IMR-90 (cell line): ENCODE results near the gene PRPF6. TPM values are rescaled to one million over a fixed set of nuclear protein-coding genes. Genes with fewer than 3 reads are reported as not detected.

Experiments
- ATAC-seq: fragments of 200-7000 bp; cut with Tn5 transposase; 2 replicates; pipeline ENCODE4 v1.9.1; 2020; ENCODE audit warnings: low read depth, mild to moderate bottlenecking, moderate library complexity
- BruUV-seq: library from RNA; stranded (reverse); fragments of 400-500 nt; replicated peaks from 2 replicates; lab custom pipeline; 2021; lab: Mats Ljungman, UMichigan
- CTCF ChIA-PET: fragments of 300-600 bp; formaldehyde crosslinking; extraction: SDS; loops from one replicate; lab custom pipeline; 2021; ENCODE audit warnings: antibody characterized with exemption; lab: Yijun Ruan, JAX
- POLR2A ChIA-PET: fragments of 300-600 bp; sonication (Branson Sonifier 250); formaldehyde crosslinking; loops from one replicate; lab custom pipeline; 2022; ENCODE audit warnings: antibody characterized with exemption; ENCODE audit not compliant: unreplicated experiment; lab: Charles Lee
- DNase-seq: peaks from one replicate; pipeline ENCODE4 v3.0.0; 2013
- H2AFZ ChIP-seq: replicated peaks from 2 replicates; pipeline ENCODE3; 2013; ENCODE audit warnings: low read length, mild to moderate bottlenecking; ENCODE audit not compliant: poor library complexity
- H2AK5ac ChIP-seq: 2 replicates; pipeline ENCODE4 v1.6.1; 2013; ENCODE audit warnings: low read depth, low read length, inconsistent platforms
- H2AK9ac ChIP-seq: replicated peaks from 2 replicates; pipeline ENCODE3; 2013; ENCODE audit warnings: mild to moderate bottlenecking, low read depth, low read length, moderate library complexity; ENCODE audit not compliant: poor library complexity
- H2BK120ac ChIP-seq: 2 replicates; pipeline ENCODE4 v1.6.1; 2013; ENCODE audit warnings: low read depth, low read length, inconsistent platforms
- H2BK15ac ChIP-seq: 3 replicates; pipeline ENCODE4 v1.6.1; 2013; ENCODE audit warnings: low read depth, low read length, inconsistent platforms
- H2BK20ac ChIP-seq: 2 replicates; pipeline ENCODE4 v1.6.1; 2013; ENCODE audit warnings: low read depth, mild to moderate bottlenecking, inconsistent platforms, low read length, moderate library complexity
- H2BK5ac ChIP-seq: 2 replicates; pipeline ENCODE4 v1.6.1; 2013; ENCODE audit warnings: mild to moderate bottlenecking, low read depth, low read length, inconsistent platforms; ENCODE audit not compliant: poor library complexity, severe bottlenecking
- H3K14ac ChIP-seq: replicated peaks from 2 replicates; pipeline ENCODE4 v1.6.1; 2013; ENCODE audit warnings: low read depth, low read length, inconsistent platforms
- H3K18ac ChIP-seq: 2 replicates; pipeline ENCODE4 v1.6.1; 2013; ENCODE audit warnings: low read depth, low read length, control low read depth
- H3K23ac ChIP-seq: 2 replicates; pipeline ENCODE4 v1.6.1; 2013; ENCODE audit warnings: low read depth, low read length, inconsistent platforms
- H3K27ac ChIP-seq: 2 replicates; pipeline ENCODE4 v1.5.1; 2013; ENCODE audit warnings: mild to moderate bottlenecking, control low read depth, low read length; ENCODE audit not compliant: insufficient read depth
- H3K27me3 ChIP-seq: 2 replicates; pipeline ENCODE4 v1.6.1; 2013; ENCODE audit warnings: low read length; ENCODE audit not compliant: control insufficient read depth, insufficient read depth
- H3K36me3 ChIP-seq: 2 replicates; pipeline ENCODE4 v1.6.1; 2013; ENCODE audit warnings: low read length, mixed read lengths; ENCODE audit not compliant: control insufficient read depth, insufficient read depth
- H3K4ac ChIP-seq: 2 replicates; pipeline ENCODE4 v1.6.1; 2013; ENCODE audit warnings: low read depth, low read length, inconsistent platforms
- H3K4me1 ChIP-seq: 2 replicates; pipeline ENCODE4 v1.6.1; 2013; ENCODE audit warnings: low read length, mixed read lengths; ENCODE audit not compliant: control insufficient read depth, insufficient read depth
- H3K4me2 ChIP-seq: 2 replicates; pipeline ENCODE4 v1.6.1; 2013; ENCODE audit warnings: low read depth, mild to moderate bottlenecking, control low read depth, low read length, moderate library complexity
- H3K4me3 ChIP-seq: 2 replicates; pipeline ENCODE4 v1.5.1; 2013; ENCODE audit warnings: low read depth, mild to moderate bottlenecking, control low read depth, low read length, moderate library complexity; ENCODE audit not compliant: insufficient read depth
- H3K56ac ChIP-seq: 2 replicates; pipeline ENCODE4 v1.6.1; 2013; ENCODE audit warnings: low read length, inconsistent platforms; ENCODE audit not compliant: insufficient read depth; ENCODE audit errors: extremely low read depth
- H3K79me1 ChIP-seq, 2 experiments: 2 replicates each; pipeline ENCODE4 v1.6.1; 2013; ENCODE audit warnings: low read length in 2 of 2, inconsistent platforms in 1 of 2, low read depth in 1 of 2
- H3K9ac ChIP-seq: 2 replicates; pipeline ENCODE4 v1.6.1; 2013; ENCODE audit warnings: low read depth, low read length, control low read depth
- H3K9me1 ChIP-seq: 2 replicates; pipeline ENCODE4 v1.6.1; 2013; ENCODE audit warnings: low read length, inconsistent platforms; ENCODE audit not compliant: insufficient read depth
- H3K9me3 ChIP-seq: 2 replicates; pipeline ENCODE4 v1.6.1; 2013; ENCODE audit warnings: low read length; ENCODE audit not compliant: control insufficient read depth, insufficient read depth
- H4K20me1 ChIP-seq: 2 replicates; pipeline ENCODE4 v1.6.1; 2013; ENCODE audit warnings: low read length, inconsistent platforms; ENCODE audit not compliant: insufficient read depth
- H4K5ac ChIP-seq: 2 replicates; pipeline ENCODE4 v1.6.1; 2013; ENCODE audit warnings: mild to moderate bottlenecking, low read depth, low read length, control low read depth
- H4K8ac ChIP-seq, 2 experiments: 2 replicates each; pipeline ENCODE4 v1.6.1; 2013; ENCODE audit warnings: low read depth in 2 of 2, low read length in 2 of 2, control low read depth in 1 of 2, inconsistent platforms in 1 of 2
- H4K91ac ChIP-seq: 2 replicates; pipeline ENCODE4 v1.6.1; 2013; ENCODE audit warnings: low read depth, low read length, inconsistent platforms; ENCODE audit not compliant: insufficient read depth
- WGBS, 2 experiments: methylation state at CpG; one replicate each; pipeline versions ENCODE4 v1.1.5 to v1.1.7; 2013; ENCODE audit warnings: missing lambda C conversion rate in 2 of 2; ENCODE audit not compliant: insufficient read length in 1 of 2; ENCODE audit errors: extremely low coverage in 2 of 2; 5-methylcytosine and 5-hydroxymethylcytosine counted together
- dilution Hi-C: fragments of 300-500 bp; cut with HindIII; formaldehyde crosslinking; loops from one replicate; pipeline ENCODE4 v1.14.3; 2018; ENCODE audit warnings: low sequenced_read_pairs; ENCODE audit not compliant: unreplicated experiment
- in situ Hi-C: fragments of 300-500 bp; cut with MboI; formaldehyde crosslinking; loops from 3 replicates; pipeline ENCODE4 v1.14.3; 2019; ENCODE audit warnings: low sequenced_read_pairs, inconsistent platforms, mixed read lengths
- intact Hi-C: fragments of 100-400 bp; cut with micrococcal nuclease; formaldehyde crosslinking; loops from 2 replicates; pipeline ENCODE4 v1.10.0; 2022
- polyA plus RNA-seq, 3 experiments: library from polyadenylated mRNA; depleted of rRNA; stranded (reverse); fragments of >200 nt; gene quantifications; 2 replicates each; pipeline ENCODE4 v1.2.3, GENCODE V29; 2012; ENCODE audit warnings: low replicate concordance in 1 of 3
- total RNA-seq: library from RNA; depleted of rRNA; stranded (reverse); fragments of >200 nt; gene quantifications from 2 replicates; pipeline ENCODE4 v1.2.3, GENCODE V29; 2012
- TF ChIP-seq, protein P1 (sequence below): fragments of 150-350 bp; IDR thresholded peaks from 2 replicates; pipeline ENCODE4 v1.6.1; 2016; ENCODE audit warnings: low read depth, mild to moderate bottlenecking, low read length, moderate library complexity, borderline replicate concordance

PRPF6 gene
- total and polyA plus RNA-seq, 2 of the 4 experiments (the other 2 are of a cell fraction) = 43.5 to 71.3 TPM

DNA sequence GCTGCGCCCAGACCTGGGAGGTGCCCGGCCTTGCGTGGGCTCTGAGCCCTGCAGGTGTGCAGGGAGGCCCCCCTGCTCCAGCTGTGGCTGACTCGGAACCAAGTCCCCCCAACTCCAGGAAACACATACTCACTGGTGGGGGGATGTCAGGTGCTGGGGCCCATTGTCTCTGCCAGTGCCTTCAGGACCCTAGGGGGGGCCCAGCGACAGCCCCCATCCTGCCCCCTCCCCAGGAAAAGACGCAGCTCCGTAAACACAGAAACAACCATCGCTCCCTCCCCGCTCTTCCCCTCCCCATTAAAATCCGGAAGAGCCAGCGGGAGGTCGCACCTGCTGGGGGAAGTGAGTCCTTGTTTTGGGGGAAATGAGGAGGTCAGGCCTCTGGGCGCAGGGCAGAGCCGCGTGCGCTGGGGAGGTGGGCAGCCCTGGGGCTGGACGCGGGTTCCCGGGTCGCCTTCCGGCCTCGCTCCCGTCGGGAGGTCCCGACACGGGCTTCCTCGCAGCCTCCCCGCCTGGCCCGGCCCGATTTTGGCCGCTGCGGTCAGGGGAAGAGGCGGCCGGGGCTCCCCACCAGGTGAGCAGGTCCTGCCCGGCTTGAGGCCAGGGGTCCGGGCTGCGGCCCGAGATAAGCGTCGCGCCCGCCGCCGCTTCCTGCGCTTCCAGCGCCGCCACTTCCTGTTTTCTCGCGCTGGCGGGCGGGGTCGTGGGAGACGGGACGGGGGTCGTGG is 61.3 kb downstream of the PRPF6 start:
- H3K4ac ChIP-seq = no peak overlapping the region
- no peak overlapping the region; the same call in 1 of the 2 replicates for H2AK5ac ChIP-seq
- DNase-seq (no peak), ATAC-seq (no peak)
- dilution Hi-C loops (no loop called here), intact Hi-C loops (no loop called here), in situ Hi-C loops (no loop called here)
- H4K8ac ChIP-seq = 0 out of 4 replicates have a peak overlapping the region, but pooled peaks have one; percentile 16 to 74
- H2AK9ac ChIP-seq = peak overlapping the region; percentile 65
- peaks cover 65% of the 10 kb centered on the region for H3K27me3 ChIP-seq
- no peaks in the 10 kb centered on the region; the same call in 1 of the 2 replicates for H4K20me1 ChIP-seq
- no peak overlapping the region for H4K5ac ChIP-seq
- POLR2A ChIA-PET = no interaction called here
- no peaks in the 10 kb centered on the region for H3K79me1 ChIP-seq
- no peak overlapping the region for H4K91ac ChIP-seq
- no TSS peak for BruUV-seq
- no peak overlapping the region for H3K14ac ChIP-seq
- H2BK5ac ChIP-seq = no peak overlapping the region
- no peak overlapping the region; the same call in 1 of the 2 replicates for H3K27ac ChIP-seq
- peaks cover 2% of the 10 kb centered on the region; the same call in 1 of the 2 replicates for H3K4me1 ChIP-seq
- no peaks in the 10 kb centered on the region for H3K9me3 ChIP-seq
- CTCF ChIA-PET = no interaction called here
- H3K4me3 ChIP-seq = peak overlapping the region; percentile 35
- 2% methylated on average over 16 of the region's 55 CpGs; no CpG with 5 or more reads in 1 of the 2 experiments for WGBS, 2 experiments
- H3K18ac ChIP-seq = no peak overlapping the region
- no peak overlapping the region for H3K9ac ChIP-seq
- H2BK20ac ChIP-seq = no peak overlapping the region
- H3K56ac ChIP-seq = no peak overlapping the region
- no peak overlapping the region for H2BK15ac ChIP-seq
- peak overlapping the region; percentile 25; the same call in 1 of the 2 replicates for H3K4me2 ChIP-seq
- no peak overlapping the region for H2BK120ac ChIP-seq
- H3K23ac ChIP-seq = no peak overlapping the region
- no peaks in the 10 kb centered on the region for H3K9me1 ChIP-seq
- TF ChIP-seq, protein P1, sequence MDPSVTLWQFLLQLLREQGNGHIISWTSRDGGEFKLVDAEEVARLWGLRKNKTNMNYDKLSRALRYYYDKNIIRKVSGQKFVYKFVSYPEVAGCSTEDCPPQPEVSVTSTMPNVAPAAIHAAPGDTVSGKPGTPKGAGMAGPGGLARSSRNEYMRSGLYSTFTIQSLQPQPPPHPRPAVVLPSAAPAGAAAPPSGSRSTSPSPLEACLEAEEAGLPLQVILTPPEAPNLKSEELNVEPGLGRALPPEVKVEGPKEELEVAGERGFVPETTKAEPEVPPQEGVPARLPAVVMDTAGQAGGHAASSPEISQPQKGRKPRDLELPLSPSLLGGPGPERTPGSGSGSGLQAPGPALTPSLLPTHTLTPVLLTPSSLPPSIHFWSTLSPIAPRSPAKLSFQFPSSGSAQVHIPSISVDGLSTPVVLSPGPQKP = no peak
- no peaks in the 10 kb centered on the region for H3K36me3 ChIP-seq
- peak overlapping the region; percentile 80 for H2AFZ ChIP-seq
